Neural progenitor cell (in vitro differentiated cells): ENCODE results near the gene TCF7L1. TPM values are rescaled to one million over a fixed set of nuclear protein-coding genes. Genes with fewer than 3 reads are reported as not detected.
"Not testable (repeated sequence)": the region's sequence is repeated elsewhere in the genome, so short reads cannot be mapped to it uniquely, and the experiment has no call there.

Source experiments
- DNase-seq: peaks from one replicate; pipeline ENCODE4 v3.0.0-alpha.2; 2016; ENCODE audit warnings: low spot score
- H2AFZ ChIP-seq: fragments of 200-600 bp; sonication (generic); replicated peaks from 2 replicates; pipeline ENCODE4 v1.6.1; 2016; ENCODE audit warnings: antibody characterized with exemption
- H3F3A ChIP-seq: fragments of 200-600 bp; sonication (generic); 2 replicates; pipeline ENCODE4 v1.6.1; 2016; ENCODE audit warnings: antibody characterized with exemption, low read depth
- H3K27ac ChIP-seq: fragments of 200-600 bp; sonication (generic); 2 replicates; pipeline ENCODE4 v1.5.1; 2016; ENCODE audit warnings: mild to moderate bottlenecking
- H3K27me3 ChIP-seq: fragments of 200-600 bp; sonication (generic); 2 replicates; pipeline ENCODE4 v1.6.1; 2016; ENCODE audit warnings: mild to moderate bottlenecking, moderate library complexity
- H3K36me3 ChIP-seq: fragments of 200-600 bp; sonication (generic); 2 replicates; pipeline ENCODE4 v1.5.1; 2016
- H3K4me1 ChIP-seq: fragments of 200-600 bp; sonication (generic); 2 replicates; pipeline ENCODE4 v1.6.1; 2016; ENCODE audit warnings: mixed run types
- H3K4me2 ChIP-seq: fragments of 200-600 bp; sonication (generic); 2 replicates; pipeline ENCODE4 v1.6.1; 2016
- H3K4me3 ChIP-seq: fragments of 200-600 bp; sonication (generic); 2 replicates; pipeline ENCODE4 v1.5.1; 2016
- H3K79me2 ChIP-seq: fragments of 200-600 bp; sonication (generic); 2 replicates; pipeline ENCODE4 v1.6.1; 2016; ENCODE audit warnings: low read depth
- H3K9ac ChIP-seq: fragments of 200-600 bp; sonication (generic); 2 replicates; pipeline ENCODE4 v1.6.1; 2016
- H3K9me3 ChIP-seq: fragments of 200-600 bp; sonication (generic); 2 replicates; pipeline ENCODE4 v1.5.1; 2016; ENCODE audit warnings: low read depth
- H4K20me1 ChIP-seq: fragments of 200-600 bp; sonication (generic); 2 replicates; pipeline ENCODE4 v1.6.1; 2016; ENCODE audit warnings: low read depth
- H3K27ac Mint-ChIP-seq: 3 replicates; pipeline ENCODE4 v1.8.0; 2021; ENCODE audit warnings: mixed read lengths
- H3K27me3 Mint-ChIP-seq: 2 replicates; pipeline ENCODE4 v1.8.0; 2022; ENCODE audit warnings: low read depth, mild to moderate bottlenecking, inconsistent platforms, moderate library complexity, mixed read lengths; ENCODE audit not compliant: insufficient read depth
- H3K36me3 Mint-ChIP-seq: 3 replicates; pipeline ENCODE4 v1.8.0; 2021; ENCODE audit warnings: mixed read lengths
- H3K4me1 Mint-ChIP-seq: 3 replicates; pipeline ENCODE4 v1.8.0; 2021; ENCODE audit warnings: mixed read lengths
- H3K4me3 Mint-ChIP-seq: 3 replicates; pipeline ENCODE4 v1.8.0; 2021; ENCODE audit warnings: mild to moderate bottlenecking, moderate library complexity, mixed read lengths
- H3K9me3 Mint-ChIP-seq: 3 replicates; pipeline ENCODE4 v1.8.0; 2020; ENCODE audit warnings: mixed read lengths
- EZH2 ChIP-seq: fragments of 200-600 bp; sonication (generic); IDR thresholded peaks from 2 replicates; pipeline ENCODE4 v1.6.1; 2017; ENCODE audit warnings: antibody characterized with exemption, mild to moderate bottlenecking, moderate library complexity
- EZH2phosphoT487 ChIP-seq: fragments of 200-600 bp; sonication (generic); IDR thresholded peaks from 2 replicates; pipeline ENCODE4 v1.6.1; 2017; ENCODE audit warnings: antibody characterized with exemption
- total RNA-seq: library from RNA; depleted of rRNA; stranded (reverse); fragments of >200 nt; gene quantifications from 2 replicates; pipeline ENCODE4 v1.2.3, GENCODE V29; 2015; ENCODE audit warnings: low replicate concordance
- TF ChIP-seq, protein P1 (sequence below): fragments of 200-600 bp; sonication (generic); IDR thresholded peaks from 2 replicates; pipeline ENCODE4 v1.5.1; 2017; ENCODE audit warnings: antibody characterized with exemption, mild to moderate bottlenecking

The TCF7L1 gene
- total RNA-seq, 1 donor from 2014 or later, result 1.0 TPM

DNA sequence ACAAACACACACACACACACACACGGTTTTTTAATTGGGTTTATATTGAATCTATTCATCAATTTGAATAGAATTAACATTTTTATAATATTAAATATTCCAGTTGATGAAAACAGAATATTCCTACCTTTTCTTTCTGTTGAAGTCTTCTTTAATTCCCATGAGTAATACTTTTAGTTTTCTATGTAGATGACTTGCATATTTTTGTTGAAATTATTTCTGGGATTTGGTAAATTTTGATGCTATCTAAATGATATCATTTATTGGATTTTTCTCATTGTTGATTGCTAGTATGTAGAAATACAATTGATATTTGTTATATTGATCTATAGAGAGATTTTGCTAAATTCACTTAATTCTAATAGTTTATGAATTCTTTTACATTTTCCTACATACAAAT, 12.8 kb upstream of the TCF7L1 start:
- H3K27me3 Mint-ChIP-seq, result no peaks in the 10 kb centered on the region
- TF ChIP-seq EZH2 (no peak), EZH2phosphoT487 (no peak)
- TF ChIP-seq, protein P1, sequence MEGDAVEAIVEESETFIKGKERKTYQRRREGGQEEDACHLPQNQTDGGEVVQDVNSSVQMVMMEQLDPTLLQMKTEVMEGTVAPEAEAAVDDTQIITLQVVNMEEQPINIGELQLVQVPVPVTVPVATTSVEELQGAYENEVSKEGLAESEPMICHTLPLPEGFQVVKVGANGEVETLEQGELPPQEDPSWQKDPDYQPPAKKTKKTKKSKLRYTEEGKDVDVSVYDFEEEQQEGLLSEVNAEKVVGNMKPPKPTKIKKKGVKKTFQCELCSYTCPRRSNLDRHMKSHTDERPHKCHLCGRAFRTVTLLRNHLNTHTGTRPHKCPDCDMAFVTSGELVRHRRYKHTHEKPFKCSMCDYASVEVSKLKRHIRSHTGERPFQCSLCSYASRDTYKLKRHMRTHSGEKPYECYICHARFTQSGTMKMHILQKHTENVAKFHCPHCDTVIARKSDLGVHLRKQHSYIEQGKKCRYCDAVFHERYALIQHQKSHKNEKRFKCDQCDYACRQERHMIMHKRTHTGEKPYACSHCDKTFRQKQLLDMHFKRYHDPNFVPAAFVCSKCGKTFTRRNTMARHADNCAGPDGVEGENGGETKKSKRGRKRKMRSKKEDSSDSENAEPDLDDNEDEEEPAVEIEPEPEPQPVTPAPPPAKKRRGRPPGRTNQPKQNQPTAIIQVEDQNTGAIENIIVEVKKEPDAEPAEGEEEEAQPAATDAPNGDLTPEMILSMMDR, result no peak

DNA sequence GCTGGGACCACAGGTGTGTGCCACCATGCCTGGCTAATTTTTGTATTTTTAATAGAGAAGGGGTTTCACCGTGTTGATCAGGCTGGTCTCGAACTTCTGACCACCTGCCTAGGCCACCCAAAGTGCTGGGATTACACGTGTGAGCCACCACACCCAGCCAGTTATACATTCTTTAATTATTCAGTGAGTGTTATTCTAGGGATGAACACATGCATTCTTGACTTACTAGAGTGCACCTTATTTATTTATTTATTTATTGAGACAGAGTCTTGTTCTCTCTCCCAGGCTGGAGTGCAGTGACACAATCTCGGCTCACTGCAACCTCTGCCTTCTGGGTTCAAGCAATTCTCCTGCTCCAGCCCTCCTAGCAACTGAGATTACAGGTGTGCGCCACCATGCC, 6.7 kb upstream of the TCF7L1 start:
- not testable (repeated sequence) for H3K4me3 Mint-ChIP-seq, H3K4me2 ChIP-seq

More for the DNA sequence above, 12.8 kb upstream of the TCF7L1 start:
- Histone ChIP-seq H3K79me2 (no peaks in the 10 kb centered on the region), H3F3A (peaks cover 14% of the 10 kb centered on the region), H3K9ac (no peak overlapping the region), H3K36me3 (no peaks in the 10 kb centered on the region), H4K20me1 (no peaks in the 10 kb centered on the region), H3K4me1 (peaks cover 12% of the 10 kb centered on the region), H3K4me3 (no peak overlapping the region), H2AFZ (no peak overlapping the region), H3K27ac (no peak overlapping the region), H3K4me2 (no peak overlapping the region), H3K27me3 (peaks cover 14% of the 10 kb centered on the region), H3K9me3 (no peaks in the 10 kb centered on the region)
- Mint-ChIP-seq H3K4me1 (peaks cover 6% of the 10 kb centered on the region), H3K4me3 (no peak overlapping the region), H3K27ac (no peak overlapping the region), H3K36me3 (no peaks in the 10 kb centered on the region), H3K9me3 (no peaks in the 10 kb centered on the region)
- no peak for DNase-seq

DNA sequence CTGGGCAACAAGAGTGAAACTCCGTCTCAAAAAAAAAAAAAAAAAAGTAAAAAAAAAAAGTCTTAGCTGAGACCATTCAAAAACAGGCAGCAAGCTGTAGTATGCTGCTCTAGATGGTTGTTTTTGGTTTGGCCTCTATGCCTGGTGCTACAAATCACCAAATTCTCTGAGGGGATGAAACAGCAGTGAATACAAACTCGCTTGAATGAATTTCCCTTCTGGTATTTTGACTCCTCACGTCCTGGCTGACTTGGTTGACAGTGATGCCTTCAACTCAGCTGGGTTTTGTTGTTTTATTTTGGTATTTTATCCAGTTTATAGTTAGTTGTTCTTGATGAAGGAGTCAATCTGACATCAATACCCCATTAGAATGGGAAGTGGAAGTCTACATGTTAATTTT, 3.3 kb upstream of the TCF7L1 start:
- H3K36me3 Mint-ChIP-seq, result no peaks in the 10 kb centered on the region
- H3K79me2 ChIP-seq, result peaks cover 13% of the 10 kb centered on the region
- no peak overlapping the region for H3K4me3 Mint-ChIP-seq
- H2AFZ ChIP-seq, result no peak overlapping the region
- no peak for DNase-seq
- no peaks in the 10 kb centered on the region for H3K9me3 ChIP-seq
- H3K4me1 ChIP-seq, result peaks cover 4% of the 10 kb centered on the region
- no peak overlapping the region for H3K9ac ChIP-seq
- H3K27ac ChIP-seq, result no peak overlapping the region
- TF ChIP-seq EZH2phosphoT487 (no peak), EZH2 (no peak)
- TF ChIP-seq, protein P1, result no peak
- peaks cover 17% of the 10 kb centered on the region for H3K4me1 Mint-ChIP-seq
- no peaks in the 10 kb centered on the region for H3K9me3 Mint-ChIP-seq
- no peak overlapping the region for H3K4me2 ChIP-seq
- no peak overlapping the region for H3K27ac Mint-ChIP-seq
- peaks cover 16% of the 10 kb centered on the region for H3K27me3 Mint-ChIP-seq
- peaks cover 11% of the 10 kb centered on the region for H4K20me1 ChIP-seq
- H3F3A ChIP-seq, result peaks cover 34% of the 10 kb centered on the region
- H3K36me3 ChIP-seq, result no peaks in the 10 kb centered on the region
- H3K4me3 ChIP-seq, result no peak overlapping the region
- H3K27me3 ChIP-seq, result peaks cover 10% of the 10 kb centered on the region

More for the DNA sequence above, 6.7 kb upstream of the TCF7L1 start:
- H2AFZ ChIP-seq, H3K9me3 ChIP-seq, H3K79me2 ChIP-seq, H3K9ac ChIP-seq, H3K27ac ChIP-seq, H3K9me3 Mint-ChIP-seq, DNase-seq, H3K4me1 Mint-ChIP-seq, H3K4me3 ChIP-seq, H3K36me3 ChIP-seq, H3K27ac Mint-ChIP-seq, H3K4me1 ChIP-seq, H3K36me3 Mint-ChIP-seq, H4K20me1 ChIP-seq, H3K27me3 ChIP-seq: not testable (repeated sequence)
- peaks cover 11% of the 10 kb centered on the region for H3K27me3 Mint-ChIP-seq
- H3F3A ChIP-seq, result peaks cover 21% of the 10 kb centered on the region

DNA sequence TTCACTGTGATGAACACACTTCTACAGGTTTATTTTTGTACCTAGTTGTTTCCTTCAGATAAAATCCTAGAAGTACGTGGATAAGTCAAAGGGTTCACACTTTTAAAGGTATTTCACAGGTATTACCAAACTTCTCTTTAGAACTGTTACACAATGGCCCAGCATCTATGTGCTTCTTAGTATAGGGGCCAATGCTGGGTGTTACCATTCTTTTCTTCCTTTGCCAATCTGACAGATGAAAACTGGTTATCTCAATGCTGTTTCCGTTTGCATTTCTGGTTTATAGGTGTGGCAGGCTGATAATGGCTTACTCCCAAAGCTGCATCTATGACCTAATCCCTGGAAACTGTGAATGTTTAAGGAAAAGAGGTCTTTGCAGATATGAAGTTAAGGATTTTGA, 2.8 kb upstream of the TCF7L1 start:
- Histone ChIP-seq H4K20me1 (peaks cover 17% of the 10 kb centered on the region), H2AFZ (no peak overlapping the region), H3K27ac (no peak overlapping the region), H3K36me3 (no peaks in the 10 kb centered on the region), H3K79me2 (peaks cover 13% of the 10 kb centered on the region), H3F3A (peaks cover 39% of the 10 kb centered on the region), H3K27me3 (peaks cover 13% of the 10 kb centered on the region), H3K4me1 (peaks cover 6% of the 10 kb centered on the region), H3K9ac (no peak overlapping the region), H3K9me3 (no peaks in the 10 kb centered on the region), H3K4me2 (no peak overlapping the region), H3K4me3 (no peak overlapping the region)
- H3K4me1 Mint-ChIP-seq, result peaks cover 20% of the 10 kb centered on the region
- no peak overlapping the region for H3K4me3 Mint-ChIP-seq
- H3K36me3 Mint-ChIP-seq, result no peaks in the 10 kb centered on the region
- TF ChIP-seq EZH2phosphoT487 (no peak), EZH2 (no peak)
- TF ChIP-seq, protein P1, result no peak
- peaks cover 16% of the 10 kb centered on the region for H3K27me3 Mint-ChIP-seq
- no peaks in the 10 kb centered on the region for H3K9me3 Mint-ChIP-seq
- DNase-seq, result no peak
- no peak overlapping the region for H3K27ac Mint-ChIP-seq
